Measurements from ENCODE around the gene LAMA1. TPM values are rescaled to one million over a fixed set of nuclear protein-coding genes. Genes with fewer than 3 reads are reported as not detected.

The LAMA1 gene
- total and polyA plus RNA-seq, 2 of the 4 experiments (the other 2 are of a cell fraction), result 10.9 to 15.5 TPM

DNA sequence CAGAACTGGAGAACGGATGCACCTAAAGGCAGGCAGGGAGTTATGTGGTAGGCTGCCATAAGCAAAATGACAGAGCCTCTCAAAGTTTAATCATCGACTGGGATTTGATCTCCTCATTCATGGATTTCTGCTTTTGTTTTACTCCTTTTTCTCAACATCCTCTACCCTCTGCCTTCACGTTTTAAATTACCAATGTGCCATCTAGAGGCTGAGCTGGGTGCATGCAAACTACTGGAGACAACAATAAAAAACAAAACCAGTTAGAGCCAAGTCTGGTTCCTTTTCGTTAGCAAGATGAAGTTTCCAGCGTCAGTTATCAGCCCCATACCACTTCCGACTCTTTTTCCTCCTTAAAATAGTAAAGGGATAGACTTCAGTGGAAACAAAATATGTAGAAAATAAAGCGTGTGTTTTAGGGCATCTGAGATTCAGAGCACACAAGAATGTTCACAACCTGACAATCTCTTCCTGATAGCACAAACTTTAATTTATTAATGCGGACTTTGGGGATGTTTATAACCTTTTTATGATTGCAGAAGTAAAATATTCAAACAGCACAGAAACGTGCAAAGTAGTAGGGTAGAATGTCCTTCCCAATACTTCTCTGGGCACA, 117.0 kb downstream of the LAMA1 start:
- no peaks in the 10 kb centered on the region for H3K4me1 ChIP-seq (ENCODE audit: control insufficient read depth, insufficient read depth, low read length)
- H3K14ac ChIP-seq (replicated peaks; ENCODE audit: low read depth, low read length), result no peak overlapping the region
- no peak overlapping the region for H2BK120ac ChIP-seq (ENCODE audit: low read depth, low read length)
- no peak overlapping the region for H2AFZ ChIP-seq (replicated peaks; ENCODE audit: low read length, poor library complexity)
- no peak overlapping the region for H2BK20ac ChIP-seq (ENCODE audit: low read depth, low read length)
- in situ Hi-C loops (cut with MboI; ENCODE audit: low sequenced_read_pairs), result no loop called here
- H3K27ac ChIP-seq (ENCODE audit: insufficient read depth, low read length), result no peak overlapping the region
- TF ChIP-seq, protein P1, sequence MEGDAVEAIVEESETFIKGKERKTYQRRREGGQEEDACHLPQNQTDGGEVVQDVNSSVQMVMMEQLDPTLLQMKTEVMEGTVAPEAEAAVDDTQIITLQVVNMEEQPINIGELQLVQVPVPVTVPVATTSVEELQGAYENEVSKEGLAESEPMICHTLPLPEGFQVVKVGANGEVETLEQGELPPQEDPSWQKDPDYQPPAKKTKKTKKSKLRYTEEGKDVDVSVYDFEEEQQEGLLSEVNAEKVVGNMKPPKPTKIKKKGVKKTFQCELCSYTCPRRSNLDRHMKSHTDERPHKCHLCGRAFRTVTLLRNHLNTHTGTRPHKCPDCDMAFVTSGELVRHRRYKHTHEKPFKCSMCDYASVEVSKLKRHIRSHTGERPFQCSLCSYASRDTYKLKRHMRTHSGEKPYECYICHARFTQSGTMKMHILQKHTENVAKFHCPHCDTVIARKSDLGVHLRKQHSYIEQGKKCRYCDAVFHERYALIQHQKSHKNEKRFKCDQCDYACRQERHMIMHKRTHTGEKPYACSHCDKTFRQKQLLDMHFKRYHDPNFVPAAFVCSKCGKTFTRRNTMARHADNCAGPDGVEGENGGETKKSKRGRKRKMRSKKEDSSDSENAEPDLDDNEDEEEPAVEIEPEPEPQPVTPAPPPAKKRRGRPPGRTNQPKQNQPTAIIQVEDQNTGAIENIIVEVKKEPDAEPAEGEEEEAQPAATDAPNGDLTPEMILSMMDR (conservative IDR thresholded peaks at IDR 0.05; ENCODE audit: low read depth, low read length), result peak; percentile 50
- TF ChIP-seq SMC3 (IDR thresholded peaks at IDR 0.05; ENCODE audit: low read depth, low read length), result peak; percentile 29; the same call in 1 of the 2 replicates
- TF ChIP-seq RAD21 (IDR thresholded peaks at IDR 0.05; ENCODE audit: low read length), result peak; percentile 39
- TF ChIP-seq NFE2L2 (IDR thresholded peaks at IDR 0.05; ENCODE audit: low read depth, low read length), result no peak
- H3K9ac ChIP-seq (ENCODE audit: low read depth, low read length), result no peak overlapping the region
- H4K91ac ChIP-seq (ENCODE audit: insufficient read depth, low read depth, low read length), result no peak overlapping the region
- no peak overlapping the region for H3K56ac ChIP-seq (ENCODE audit: extremely low read depth, insufficient read depth, low read length)
- ChIA-PET POLR2A (ENCODE audit: unreplicated experiment) (no interaction called here), CTCF (no interaction called here)
- no peak overlapping the region for H3K18ac ChIP-seq (ENCODE audit: low read depth, low read length)
- ATAC-seq (ENCODE audit: low read depth) (peak; percentile 91), DNase-seq (peak; percentile 19)
- H3K9me1 ChIP-seq (ENCODE audit: insufficient read depth, low read length), result no peaks in the 10 kb centered on the region
- H3K27me3 ChIP-seq (ENCODE audit: control insufficient read depth, insufficient read depth, low read length), result no peaks in the 10 kb centered on the region
- WGBS, 2 experiments (ENCODE audit: extremely low coverage in 2 of 2, insufficient read length in 1 of 2), result no CpG with 5 or more reads among the region's 9 CpGs
- H3K79me1 ChIP-seq (ENCODE audit: low read depth in 1 of 2, low read length in 2 of 2), result no peaks in the 10 kb centered on the region
- H3K36me3 ChIP-seq (ENCODE audit: control insufficient read depth, insufficient read depth, low read length), result peaks cover 5% of the 10 kb centered on the region
- intact Hi-C loops (cut with micrococcal nuclease), result loop anchor here (1.0 to 10.0 kb wide), 2 partner anchors 80 to 456 kb away; no protein-coding TSS in a partner anchor
- no peaks in the 10 kb centered on the region for H4K20me1 ChIP-seq (ENCODE audit: insufficient read depth, low read length)
- H3K4ac ChIP-seq (ENCODE audit: low read depth, low read length), result no peak overlapping the region
- no peak overlapping the region for H3K4me3 ChIP-seq (ENCODE audit: insufficient read depth, low read depth, low read length)
- no peak overlapping the region for H4K5ac ChIP-seq (ENCODE audit: low read depth, low read length)
- dilution Hi-C loops (cut with HindIII; ENCODE audit: low sequenced_read_pairs, unreplicated experiment), result no loop called here
- no peak overlapping the region for H2BK15ac ChIP-seq (ENCODE audit: low read depth, low read length)
- H2AK9ac ChIP-seq (replicated peaks; ENCODE audit: low read depth, low read length, poor library complexity), result no peak overlapping the region
- H4K8ac ChIP-seq (ENCODE audit: low read depth in 2 of 2, low read length in 2 of 2), result no peak overlapping the region
- no peak overlapping the region for H3K23ac ChIP-seq (ENCODE audit: low read depth, low read length)
- no peak overlapping the region for H3K4me2 ChIP-seq (ENCODE audit: low read depth, low read length)
- no peaks in the 10 kb centered on the region for H3K9me3 ChIP-seq (ENCODE audit: control insufficient read depth, insufficient read depth, low read length)
- BruUV-seq (replicated peaks), result no TSS peak
- H2AK5ac ChIP-seq (ENCODE audit: low read depth, low read length), result no peak overlapping the region
- H2BK5ac ChIP-seq (ENCODE audit: low read depth, low read length, poor library complexity, severe bottlenecking), result no peak overlapping the region
